A172 (cell line): Measurements from ENCODE around the gene ARL8B. TPM values are rescaled to one million over a fixed set of nuclear protein-coding genes. Genes with fewer than 3 reads are reported as not detected.
"Not testable (repeated sequence)": the region's sequence is repeated elsewhere in the genome, so short reads cannot be mapped to it uniquely, and the experiment has no call there.

Source experiments
- DNase-seq: peaks from one replicate; pipeline ENCODE4 v3.0.0-alpha.2; 2015; ENCODE audit warnings: low spot score
- total RNA-seq: library from RNA; depleted of rRNA; stranded (reverse); fragments of >200 nt; shearing (Covaris generic); gene quantifications from 2 replicates; pipeline ENCODE4 v1.2.3, GENCODE V29; 2014; rRNA removed

The ARL8B gene
- total RNA-seq = 72.2 and 72.5 TPM in 2 replicates

DNA sequence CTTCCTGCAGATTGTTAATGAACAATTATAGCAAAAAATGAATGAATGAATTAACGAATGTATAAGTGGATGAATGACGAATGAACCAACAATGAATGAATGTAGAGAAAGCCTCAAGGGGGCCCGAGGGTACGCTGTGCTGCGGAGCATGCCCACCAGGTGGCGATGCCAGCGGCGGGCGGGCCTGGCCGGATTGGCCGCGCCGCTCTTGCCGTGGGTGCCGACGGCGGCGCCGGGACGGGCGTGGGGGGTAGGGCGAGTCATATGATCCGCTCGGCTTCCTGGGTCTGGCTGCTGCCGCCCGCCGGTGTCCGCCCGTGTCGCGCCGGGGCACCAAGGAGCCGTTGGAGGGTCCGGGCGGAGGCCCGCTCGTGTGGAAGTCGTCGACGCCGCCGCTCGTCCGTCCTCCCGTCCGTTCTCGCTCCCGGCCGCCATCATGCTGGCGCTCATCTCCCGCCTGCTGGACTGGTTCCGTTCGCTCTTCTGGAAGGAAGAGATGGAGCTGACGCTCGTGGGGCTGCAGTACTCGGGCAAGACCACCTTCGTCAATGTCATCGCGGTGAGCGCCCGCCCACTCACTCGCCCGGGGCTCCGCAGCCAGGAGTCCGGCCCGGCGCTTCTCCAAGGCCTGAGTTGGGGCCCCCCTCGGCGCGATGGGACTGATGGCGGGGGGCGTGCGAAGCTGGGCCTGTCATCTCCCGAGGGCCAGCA lies at the start of gene ARL8B:
ARL8B (plus strand) TSS at position 263 of the 711 bp plus-strand sequence; CDS start at position 437, 174 bp downstream.
- peak; percentile 81 for DNase-seq

DNA sequence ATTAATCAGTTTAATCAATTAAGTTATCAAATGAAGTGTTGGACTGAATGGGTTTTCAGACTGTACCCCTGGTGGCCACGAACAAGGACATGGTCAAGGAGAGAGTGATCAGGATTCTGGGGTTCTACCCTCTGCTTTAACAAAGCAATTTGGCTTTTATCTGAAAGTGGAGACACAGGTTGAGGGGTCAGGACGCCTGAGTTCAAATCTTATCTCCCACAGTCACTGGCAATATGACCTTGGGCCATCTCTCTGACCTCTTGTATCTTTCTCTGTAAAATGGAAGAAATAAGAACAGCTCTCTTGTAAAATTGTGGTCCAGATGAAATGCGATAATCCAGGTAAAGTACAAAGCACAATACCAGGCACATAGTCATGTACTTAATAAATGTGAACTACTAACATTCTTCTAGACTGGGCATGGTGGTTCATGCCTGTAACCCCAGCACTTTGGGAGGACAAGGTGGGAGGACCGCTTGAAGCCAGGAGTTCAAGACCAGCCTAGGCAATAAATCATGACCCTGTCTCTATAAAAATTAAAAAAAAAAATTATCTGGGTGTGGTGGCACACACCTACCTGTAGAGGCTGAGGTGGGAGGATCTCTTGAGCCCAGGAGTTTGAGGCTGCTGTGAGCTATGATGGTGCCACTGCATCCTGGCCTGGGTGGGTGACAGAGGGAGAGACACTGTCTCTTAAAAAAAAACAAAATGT lies 48.6 kb upstream of the ARL8B start:
- no peak for DNase-seq

DNA sequence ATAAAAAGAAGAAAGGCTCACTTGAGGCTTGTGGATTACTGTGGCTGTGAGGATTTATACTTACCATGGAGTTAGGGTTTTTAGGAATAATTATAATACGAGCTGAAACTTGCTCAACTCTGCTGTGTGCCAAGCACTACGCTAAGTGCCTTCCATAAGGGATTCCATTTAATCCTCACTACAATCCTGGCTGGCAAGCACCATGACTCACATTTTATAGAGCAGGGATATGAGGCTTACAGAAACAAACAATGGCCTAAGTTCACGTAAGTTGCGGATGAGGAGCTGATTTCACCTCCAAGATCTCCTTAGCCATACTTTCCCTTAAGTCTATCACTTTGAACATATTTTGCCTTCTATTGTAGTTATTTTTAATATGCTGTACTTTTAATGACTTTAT lies 43.9 kb upstream of the ARL8B start:
- peak; percentile 79 for DNase-seq

DNA sequence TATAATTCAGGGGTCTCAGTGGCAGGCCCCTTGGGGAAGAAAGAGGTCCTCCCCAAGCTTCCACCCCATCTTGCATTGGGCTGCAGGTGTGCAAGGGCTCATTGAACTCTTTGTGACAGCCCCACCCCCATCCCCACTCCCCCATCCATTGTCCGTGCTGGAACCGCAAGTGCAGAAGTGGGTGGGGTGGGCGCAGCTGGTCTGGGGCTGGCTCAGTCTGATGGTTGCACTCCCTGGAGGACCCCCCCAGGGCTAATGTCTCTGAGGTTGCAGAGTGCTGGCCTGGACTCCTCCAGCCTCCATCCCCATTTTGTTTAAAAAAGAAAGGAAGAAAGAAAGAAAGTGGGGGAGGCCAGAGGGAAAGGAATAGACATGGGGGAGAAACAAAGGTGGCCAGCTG lies 42.3 kb upstream of the ARL8B start:
- DNase-seq = no peak

DNA sequence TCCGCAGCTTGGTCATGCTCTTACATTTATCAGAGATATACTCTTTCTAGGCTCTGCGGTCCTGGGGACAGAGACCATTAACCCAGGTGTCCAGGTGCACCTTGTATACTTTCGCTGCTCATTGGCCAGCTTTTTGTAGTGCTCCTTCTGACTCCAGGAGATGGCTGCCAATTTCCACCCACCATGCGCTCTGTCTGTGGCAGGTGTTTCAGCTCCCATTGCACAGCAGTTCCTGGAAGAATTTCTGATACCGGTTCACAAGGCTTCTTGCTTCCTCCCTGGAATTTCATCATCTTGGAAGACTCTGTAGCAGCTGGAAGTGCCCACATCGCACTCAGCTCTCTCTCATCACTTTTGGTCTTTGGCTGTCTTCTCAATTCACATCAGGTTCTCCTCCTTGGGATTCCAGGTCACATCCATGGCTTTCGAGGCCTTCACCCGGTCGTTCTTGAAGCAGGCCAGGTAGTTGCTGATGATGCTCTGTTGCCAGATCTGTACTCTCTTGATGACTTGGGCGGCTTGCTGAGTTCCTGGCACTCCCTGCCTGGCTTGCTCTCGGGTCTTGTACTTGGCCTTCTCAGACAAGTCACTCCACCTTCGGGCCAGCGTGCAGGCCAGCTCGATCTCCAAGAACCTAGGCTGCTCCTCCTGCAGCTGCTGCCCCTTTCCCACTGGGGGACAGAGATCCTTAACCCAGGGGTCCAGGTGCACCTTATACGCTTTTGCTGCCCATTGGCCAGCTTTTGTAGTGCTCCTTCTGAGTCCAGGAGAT lies 41.1 kb upstream of the ARL8B start:
- DNase-seq = no peak

DNA sequence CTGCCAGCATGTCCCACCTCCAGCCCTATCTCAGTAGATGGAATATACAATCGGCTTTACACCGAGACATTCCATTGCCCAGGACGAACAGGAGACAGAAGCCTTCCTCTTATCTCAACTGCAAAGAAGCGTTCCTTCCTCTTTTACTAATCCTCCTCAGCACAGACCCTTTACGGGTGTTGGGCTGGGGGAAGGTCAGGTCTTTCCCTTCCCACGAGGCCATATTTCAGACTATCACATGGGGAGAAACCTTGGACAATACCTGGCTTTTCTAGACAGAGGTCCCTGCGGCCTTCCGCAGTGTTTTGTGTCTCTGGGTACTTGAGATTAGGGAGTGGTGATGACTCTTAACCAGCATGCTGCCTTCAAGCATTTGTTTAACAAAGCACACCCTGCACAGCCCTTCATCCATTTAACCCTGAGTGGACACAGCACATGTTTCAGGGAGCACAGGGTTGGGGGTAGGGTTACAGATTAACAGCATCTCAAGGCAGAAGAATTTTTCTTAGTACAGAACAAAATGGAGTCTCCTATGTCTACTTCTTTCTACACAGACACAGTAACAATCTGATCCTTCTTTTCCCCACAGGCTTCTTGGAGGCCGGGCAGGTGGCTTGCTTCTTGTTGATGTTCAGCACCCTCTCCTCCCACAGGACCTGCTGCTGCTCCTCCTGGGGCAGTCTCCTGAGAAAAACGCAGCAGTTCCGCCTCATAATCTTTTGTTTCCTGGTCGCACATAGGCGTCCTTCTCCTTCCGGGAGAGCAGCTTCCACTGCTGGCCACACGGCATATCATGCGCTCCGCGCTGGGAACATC lies 39.9 kb upstream of the ARL8B start:
- not testable (repeated sequence) for DNase-seq

DNA sequence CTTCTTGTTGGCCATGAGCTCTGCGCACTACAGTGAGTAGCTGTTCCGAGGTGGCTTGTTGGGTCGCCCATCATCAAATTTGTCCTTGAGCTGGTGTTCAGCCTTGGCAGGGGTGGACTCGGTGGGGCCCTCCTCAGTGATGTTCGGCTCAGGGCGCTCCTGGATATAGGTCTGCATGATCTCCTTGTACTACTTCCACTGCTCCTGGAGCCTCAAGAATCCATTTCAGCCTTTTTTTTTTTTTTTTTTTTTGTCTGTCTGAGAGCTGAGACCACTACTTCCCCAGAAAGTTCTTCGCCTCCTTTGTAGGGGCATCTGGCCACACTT lies 39.3 kb upstream of the ARL8B start:
- DNase-seq = no peak

DNA sequence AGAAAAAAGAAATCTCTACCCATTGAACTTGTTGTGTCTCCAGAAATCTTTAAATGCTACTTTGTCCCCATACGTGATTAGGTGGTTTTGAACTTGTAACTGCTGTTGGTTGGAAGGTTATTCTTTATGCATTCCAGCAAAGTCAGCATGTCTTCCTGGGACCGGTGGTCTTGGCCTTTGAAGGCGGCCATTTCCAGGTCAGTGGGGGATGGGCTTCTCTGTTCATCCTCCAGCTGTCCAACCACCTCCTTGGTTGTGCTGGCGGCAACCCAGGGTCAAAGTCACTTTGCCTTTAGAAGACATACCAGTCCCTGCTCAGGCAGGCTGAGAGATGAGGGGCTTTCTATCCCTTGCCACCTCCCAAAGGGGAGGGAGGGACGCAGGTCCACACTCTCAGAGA lies 37.9 kb upstream of the ARL8B start:
- no peak for DNase-seq

DNA sequence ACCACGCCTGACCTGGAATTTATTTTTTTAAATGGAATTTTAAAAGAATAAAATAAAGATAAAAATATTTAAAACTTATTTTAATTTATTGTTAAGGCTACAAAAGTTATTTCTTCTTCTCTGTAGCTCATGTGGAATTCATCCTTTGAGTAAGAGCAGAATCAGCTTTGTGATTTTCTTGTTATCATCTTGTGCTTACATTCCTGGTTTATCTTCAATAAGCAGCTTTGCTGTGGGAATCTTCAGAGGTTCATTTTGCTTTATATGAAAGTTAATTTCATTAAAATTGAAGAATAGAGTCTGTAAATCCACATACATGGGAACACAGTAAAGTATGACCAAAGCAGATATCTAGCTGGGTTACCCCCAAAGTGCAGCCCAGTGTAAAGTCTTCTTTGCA lies 35.4 kb upstream of the ARL8B start:
- DNase-seq = no peak

DNA sequence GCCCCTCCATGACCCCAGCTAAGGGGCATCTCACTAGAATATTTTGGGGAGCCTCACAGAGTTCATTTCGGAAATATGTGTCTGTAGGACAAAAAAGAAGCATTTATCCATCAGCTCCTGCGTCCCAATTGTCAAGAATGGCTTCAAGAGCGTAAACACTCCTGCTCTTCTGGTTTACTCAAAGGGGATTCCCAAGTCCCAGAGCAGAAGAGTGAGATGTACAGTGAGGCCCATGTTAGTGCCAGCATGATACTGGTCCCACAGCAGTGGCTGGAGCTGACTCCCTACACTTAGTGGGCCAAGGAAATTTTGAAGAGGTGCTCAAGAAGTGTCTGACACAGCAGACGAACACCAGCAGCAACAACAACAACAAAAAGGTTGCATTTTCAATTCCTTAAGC lies 34.9 kb upstream of the ARL8B start:
- no peak for DNase-seq

DNA sequence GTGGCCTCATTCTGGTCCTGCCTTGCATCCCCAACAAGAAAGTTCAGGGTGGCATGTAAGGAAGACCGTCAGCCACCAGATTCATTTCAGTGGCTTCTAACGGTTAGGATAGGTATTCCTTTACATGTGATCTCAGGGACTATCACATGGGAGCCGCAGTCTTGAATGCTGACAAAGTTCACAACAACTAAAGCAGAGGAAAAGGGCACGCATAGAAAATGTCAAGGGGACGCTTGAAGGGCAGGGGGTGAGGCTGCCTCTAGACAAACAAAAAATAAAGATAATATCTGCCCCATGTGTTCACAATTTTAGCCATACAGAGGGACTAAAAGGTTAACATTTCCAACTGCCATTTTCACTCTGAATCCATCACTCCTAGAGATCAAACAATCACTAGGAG lies 31.9 kb upstream of the ARL8B start:
- DNase-seq = no peak

DNA sequence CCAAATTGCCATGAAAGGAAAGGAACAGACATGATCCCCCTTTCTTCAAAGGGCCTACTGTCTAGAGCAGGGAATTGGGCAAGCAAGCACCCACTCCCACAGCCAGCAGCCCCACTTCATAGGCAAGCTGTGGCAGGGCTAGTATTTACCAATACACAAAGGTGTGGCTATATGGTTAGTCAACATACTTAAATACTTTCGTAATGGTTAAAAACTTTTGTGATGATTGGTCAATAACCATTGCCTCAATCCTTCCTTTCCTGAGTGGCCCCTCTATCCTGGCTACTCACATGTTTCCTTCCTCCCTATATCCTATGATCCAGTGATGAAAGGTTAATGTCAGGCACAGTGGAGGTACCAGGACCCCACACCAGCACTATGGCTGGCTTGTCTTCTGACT lies 30.1 kb upstream of the ARL8B start:
- DNase-seq = no peak

DNA sequence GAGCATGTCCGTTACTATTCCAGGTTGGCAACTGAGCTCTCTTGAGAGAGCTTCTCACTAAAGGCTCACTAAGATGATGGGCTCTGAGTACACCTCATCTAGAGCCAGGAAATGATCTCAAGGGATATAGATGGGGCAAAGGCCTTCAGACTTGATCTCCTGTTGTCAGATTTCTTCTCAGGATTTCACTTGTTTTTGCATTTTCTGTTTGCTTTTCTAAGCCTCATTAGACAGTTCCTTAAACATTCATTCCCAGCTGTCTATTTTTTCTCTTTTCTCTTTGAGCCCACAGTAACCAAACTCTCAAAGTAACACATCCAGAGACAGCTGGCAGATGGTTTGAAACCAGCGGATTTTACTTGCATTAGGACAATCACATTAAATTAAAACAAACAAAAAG lies 28.4 kb upstream of the ARL8B start:
- DNase-seq = no peak

DNA sequence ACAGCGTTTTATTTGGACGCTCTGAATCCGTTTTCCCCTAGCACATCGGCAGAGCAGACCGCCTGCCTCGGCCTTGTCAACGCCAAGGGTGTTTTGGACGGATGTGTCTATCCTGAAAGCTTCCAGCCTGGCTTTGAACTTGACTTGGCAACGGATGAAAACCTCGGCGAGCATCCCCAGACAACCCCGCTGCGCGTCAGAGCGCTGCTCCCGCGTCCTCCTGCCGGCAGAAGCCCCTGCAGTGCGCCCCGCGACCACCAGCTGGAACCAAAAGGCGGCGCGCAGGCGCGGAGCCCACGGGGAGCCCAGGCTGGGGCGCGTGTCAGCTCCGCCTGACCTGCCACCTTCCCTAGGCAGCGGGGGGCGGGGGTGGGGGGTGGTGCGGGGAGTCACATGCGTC lies 26.2 kb upstream of the ARL8B start:
- DNase-seq = no peak

DNA sequence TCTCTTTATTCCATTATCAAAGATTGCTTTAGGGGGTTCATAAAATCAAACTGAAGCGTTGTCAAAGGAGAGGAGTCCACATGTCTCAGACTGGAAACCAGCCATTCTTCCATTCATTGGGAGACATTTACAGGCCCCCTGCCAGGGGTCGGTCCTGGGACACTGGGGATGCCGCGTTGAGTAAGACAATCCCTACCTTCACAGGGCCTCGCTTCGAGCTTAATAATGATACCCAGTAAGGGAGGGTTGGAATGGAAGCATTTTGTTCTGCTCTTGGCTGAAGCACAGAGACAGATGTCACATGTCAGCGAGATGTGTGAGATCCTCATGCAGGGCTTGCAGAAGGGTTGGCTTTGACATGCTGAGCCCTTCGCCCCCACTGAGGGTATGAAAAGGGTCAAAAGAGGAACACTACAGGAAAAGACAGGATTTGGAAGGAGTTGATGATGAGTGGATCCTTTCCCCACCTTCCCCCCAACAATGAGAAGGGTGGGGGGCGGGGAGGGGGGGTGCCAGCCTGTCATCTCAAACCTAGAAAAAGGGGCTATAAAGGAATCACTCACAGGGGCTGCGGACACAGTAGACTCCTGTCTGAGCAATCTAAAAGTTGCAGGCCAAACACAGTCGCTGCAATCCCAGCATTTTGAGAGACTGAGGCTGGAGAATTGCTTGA lies 25.6 kb upstream of the ARL8B start:
- no peak for DNase-seq

DNA sequence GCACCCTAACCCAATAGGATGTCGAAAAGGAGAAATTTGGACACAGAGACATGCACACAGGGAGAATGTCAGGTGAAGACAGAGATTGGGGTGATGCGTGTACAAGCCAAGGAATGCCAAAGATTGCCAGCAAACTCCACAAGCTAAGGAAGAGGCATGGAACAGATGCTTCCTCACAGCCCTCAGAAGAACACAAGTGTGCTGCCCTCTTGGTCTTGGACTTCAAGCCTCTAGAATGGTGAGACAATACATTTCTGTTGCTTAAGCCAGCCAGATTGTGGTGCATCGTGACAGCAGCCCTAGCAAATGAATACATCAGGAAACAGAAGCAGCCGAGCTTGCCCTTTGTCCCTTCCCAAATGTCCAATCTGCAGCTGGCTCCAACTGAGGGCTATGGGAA lies 23.7 kb upstream of the ARL8B start:
- DNase-seq = no peak

DNA sequence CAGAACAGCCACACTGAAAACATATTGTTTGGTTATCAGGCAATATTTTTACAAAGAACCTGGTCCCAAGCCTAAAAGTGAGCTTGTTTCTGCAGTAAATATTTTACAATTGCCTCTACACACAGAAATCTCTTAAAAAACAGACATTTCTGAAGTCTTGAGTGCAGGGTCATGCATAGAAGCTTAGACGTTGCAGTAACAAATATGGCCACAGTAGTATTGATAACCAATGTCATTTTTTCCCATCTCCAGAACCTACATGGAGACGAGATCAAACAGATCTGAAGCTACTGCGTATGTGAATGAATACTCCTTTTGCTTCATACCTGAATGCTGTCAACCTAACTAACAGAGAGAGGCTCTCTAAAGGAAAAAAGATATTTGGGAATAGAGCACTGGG lies 19.6 kb upstream of the ARL8B start:
- no peak for DNase-seq

DNA sequence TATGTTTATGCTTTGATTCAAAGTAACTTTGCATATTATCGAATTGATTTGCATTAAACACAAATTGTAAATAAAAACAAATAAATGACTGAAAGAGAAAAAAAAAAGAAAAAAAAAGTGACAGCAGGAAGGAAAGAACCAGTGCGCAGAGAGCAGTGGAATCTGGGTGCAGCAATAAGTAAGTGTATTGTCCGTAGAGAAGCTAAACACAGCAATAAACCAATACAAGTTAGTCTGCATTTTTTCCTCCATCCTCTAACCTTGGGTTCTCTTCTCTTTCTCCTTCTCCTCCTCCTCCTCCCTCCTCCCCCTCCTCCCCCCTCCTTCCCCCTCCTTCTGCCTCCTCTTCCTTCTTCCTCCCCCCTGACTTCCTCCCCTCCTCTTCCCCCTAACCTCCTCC lies 18.3 kb upstream of the ARL8B start:
- no peak for DNase-seq

DNA sequence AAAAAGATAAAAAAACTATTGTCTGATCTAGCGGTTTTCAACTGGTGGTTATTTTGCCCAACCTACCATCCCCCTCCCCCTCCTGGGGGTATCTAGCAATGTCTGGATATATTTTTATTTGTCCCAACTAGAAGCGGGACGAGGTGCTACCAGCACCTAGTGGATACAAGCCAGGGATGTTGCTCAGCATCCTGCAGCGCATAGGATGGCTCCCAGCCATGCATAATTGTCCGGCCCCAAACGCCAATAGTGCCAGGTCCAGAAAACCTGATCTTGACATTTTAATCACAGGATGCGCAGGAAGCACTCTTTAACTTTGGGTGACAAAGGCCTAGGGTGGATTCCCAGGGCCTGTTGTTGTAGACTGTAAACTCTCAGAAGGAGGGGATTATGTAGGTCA lies 17.0 kb upstream of the ARL8B start:
- no peak for DNase-seq

DNA sequence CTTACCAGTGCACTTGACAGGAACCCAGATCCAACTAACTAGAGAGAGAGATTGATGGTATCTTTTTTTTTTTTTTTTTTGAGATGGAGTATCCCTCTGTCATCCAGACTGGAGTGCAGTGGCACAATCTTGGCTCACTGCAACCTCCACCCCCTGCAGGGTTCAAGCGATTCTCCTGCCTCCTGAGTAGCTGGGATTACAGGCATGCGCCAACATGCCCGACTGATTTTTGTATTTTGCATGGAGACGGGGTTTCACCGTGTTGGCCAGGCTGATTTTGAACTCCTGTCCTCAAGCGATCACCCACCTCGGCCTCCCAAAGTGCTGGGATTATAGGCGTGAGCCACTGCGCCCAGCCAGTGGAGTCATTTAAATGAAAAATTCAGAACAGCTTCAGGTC lies 15.7 kb upstream of the ARL8B start:
- DNase-seq = not testable (repeated sequence)

DNA sequence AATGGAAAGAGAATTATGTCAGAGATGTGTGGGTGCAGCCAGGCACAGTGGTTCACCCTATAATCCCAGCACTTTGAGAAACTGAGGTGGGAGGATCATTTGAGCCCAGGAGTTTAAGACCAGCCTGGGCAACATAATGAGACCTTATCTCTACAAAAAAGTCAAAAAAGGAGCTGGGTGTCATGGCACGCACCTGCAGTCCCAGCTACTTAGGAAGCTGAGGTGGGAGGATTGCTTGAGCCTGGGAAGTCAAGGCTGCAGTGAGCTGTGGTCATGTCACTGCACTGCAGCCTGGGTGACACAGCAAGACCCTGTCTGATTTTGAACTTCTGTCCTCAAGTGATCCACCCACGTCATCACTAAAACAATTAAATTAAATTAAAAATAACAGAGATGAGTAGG lies 15.2 kb upstream of the ARL8B start:
- not testable (repeated sequence) for DNase-seq

DNA sequence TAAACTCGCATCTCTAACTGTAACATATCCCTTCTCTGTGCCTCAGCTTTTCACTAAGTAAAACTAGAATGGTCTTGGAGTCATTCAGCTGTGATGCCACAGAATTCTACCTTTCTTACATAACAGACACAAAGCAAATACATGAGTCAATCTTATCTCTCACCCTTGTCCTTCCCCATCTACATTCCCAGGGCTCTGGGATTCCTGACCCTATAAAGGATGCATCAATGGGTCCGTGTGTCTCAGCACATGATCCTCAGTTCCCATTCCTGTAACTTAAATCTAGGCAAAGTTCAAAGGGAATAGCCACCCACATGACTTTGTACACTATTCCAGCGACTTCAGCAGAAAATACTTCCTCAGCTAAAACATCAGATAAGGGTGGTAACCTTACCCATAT lies 11.8 kb upstream of the ARL8B start:
- no peak for DNase-seq
